Immature natural killer cell (primary cell): ENCODE results near the gene HOXD13. TPM values are rescaled to one million over a fixed set of nuclear protein-coding genes. Genes with fewer than 3 reads are reported as not detected.

ENCODE experiments used
- DNase-seq, 3 donors: peaks; one replicate each; pipeline ENCODE4 v3.0.0; 2022; ENCODE audit warnings: mixed read lengths in 1 of 3
- H3K27ac Mint-ChIP-seq, 6 donors: one replicate each; pipeline ENCODE4 v1.8.0; 2020; ENCODE audit warnings: mixed read lengths in 6 of 6, mild to moderate bottlenecking in 5 of 6, inconsistent platforms in 4 of 6, moderate library complexity in 3 of 6
- H3K27me3 Mint-ChIP-seq, 3 donors: one replicate each; pipeline ENCODE4 v1.8.0; 2020 to 2021; ENCODE audit warnings: low read depth in 3 of 3, mild to moderate bottlenecking in 3 of 3, mixed read lengths in 3 of 3, moderate library complexity in 3 of 3, inconsistent platforms in 1 of 3
- H3K36me3 Mint-ChIP-seq, 3 donors: one replicate each; pipeline ENCODE4 v1.8.0; 2020; ENCODE audit warnings: mixed read lengths in 3 of 3, inconsistent platforms in 2 of 3, mild to moderate bottlenecking in 2 of 3
- H3K4me1 Mint-ChIP-seq, 2 donors: one replicate each; pipeline ENCODE4 v1.8.0; 2020; ENCODE audit warnings: inconsistent platforms in 2 of 2, mild to moderate bottlenecking in 2 of 2, mixed read lengths in 2 of 2, moderate library complexity in 1 of 2
- H3K4me3 Mint-ChIP-seq, 5 donors: one replicate each; pipeline ENCODE4 v1.8.0; 2020; ENCODE audit warnings: mild to moderate bottlenecking in 5 of 5, mixed read lengths in 5 of 5, inconsistent platforms in 3 of 5, moderate library complexity in 3 of 5
- H3K9me3 Mint-ChIP-seq, 6 donors: one replicate each; pipeline ENCODE4 v1.8.0; 2020; ENCODE audit warnings: mild to moderate bottlenecking in 6 of 6, mixed read lengths in 6 of 6, inconsistent platforms in 4 of 6, moderate library complexity in 3 of 6
- polyA plus RNA-seq, 3 donors: library from polyadenylated mRNA; unstranded; fragments of 300-500 nt; fragmentation: Illumina TruSeq; gene quantifications; one replicate each; pipeline ENCODE4 v1.2.3, GENCODE V29; 2021

The HOXD13 gene
- not detected for polyA plus RNA-seq

GRCh38 chr2:176092270-176093144 lies at the start of gene HOXD13:
Gene HOXD13, plus strand, starts transcription at chr2:176092721. Its CDS starts 170 bp downstream, at chr2:176092891.
- H3K9me3 Mint-ChIP-seq: peaks cover under 1 to 27% (median 4%) of the 10 kb centered on the region in 6 donors
- peaks cover 0 to 9% (median 0%) of the 10 kb centered on the region in 3 donors for H3K36me3 Mint-ChIP-seq
- H3K27me3 Mint-ChIP-seq: peaks cover 58 to 83% (median 81%) of the 10 kb centered on the region in 3 donors
- H3K4me3 Mint-ChIP-seq: peak within 1 kb of the TSS in 4 of 5 donors; percentile 24 to 65 (median 52)
- peaks cover 35 to 36% of the 10 kb centered on the region in 2 donors for H3K4me1 Mint-ChIP-seq
- peak within 1 kb of the TSS in 2 of 6 donors; percentile 11 to 50 for H3K27ac Mint-ChIP-seq
- DNase-seq: no peak

GRCh38 chr2:176056406-176056805 lies 36.1 kb upstream of the HOXD13 start:
- no peak for DNase-seq
- no peak overlapping the region for H3K4me3 Mint-ChIP-seq
- H3K27ac Mint-ChIP-seq: no peak overlapping the region
- H3K4me1 Mint-ChIP-seq: no peaks in the 10 kb centered on the region
- peaks cover 5 to 15% (median 6%) of the 10 kb centered on the region in 3 donors for H3K27me3 Mint-ChIP-seq
- peaks cover 0 to 4% (median 0%) of the 10 kb centered on the region in 6 donors for H3K9me3 Mint-ChIP-seq
- no peaks in the 10 kb centered on the region for H3K36me3 Mint-ChIP-seq

- no peak for DNase-seq
- peaks cover 0 to 2% (median 0%) of the 10 kb centered on the region in 6 donors for H3K9me3 Mint-ChIP-seq
- no peak overlapping the region for H3K4me3 Mint-ChIP-seq
- no peaks in the 10 kb centered on the region for H3K4me1 Mint-ChIP-seq
- peaks cover 10 to 16% (median 13%) of the 10 kb centered on the region in 3 donors for H3K27me3 Mint-ChIP-seq
- no peak overlapping the region for H3K27ac Mint-ChIP-seq
- no peaks in the 10 kb centered on the region for H3K36me3 Mint-ChIP-seq
These were observed 28.6 kb upstream of the HOXD13 start for GRCh38 chr2:176063958-176064357.

- DNase-seq: no peak
- H3K4me1 Mint-ChIP-seq: no peaks in the 10 kb centered on the region
- no peaks in the 10 kb centered on the region for H3K36me3 Mint-ChIP-seq
- peak overlapping the region in 1 of 5 donors; percentile 53 for H3K4me3 Mint-ChIP-seq
- peaks cover 16 to 26% (median 23%) of the 10 kb centered on the region in 3 donors for H3K27me3 Mint-ChIP-seq
- peaks cover 0 to 2% (median 0%) of the 10 kb centered on the region in 6 donors for H3K9me3 Mint-ChIP-seq
- no peak overlapping the region for H3K27ac Mint-ChIP-seq
These were observed 25.6 kb upstream of the HOXD13 start for GRCh38 chr2:176066645-176067588.

- H3K9me3 Mint-ChIP-seq: peaks cover 0 to 7% (median under 1%) of the 10 kb centered on the region in 6 donors
- DNase-seq: no peak
- H3K4me1 Mint-ChIP-seq: no peaks in the 10 kb centered on the region
- H3K36me3 Mint-ChIP-seq: peaks cover 0 to 3% (median 0%) of the 10 kb centered on the region in 3 donors
- peak overlapping the region in 1 of 5 donors; percentile 53 for H3K4me3 Mint-ChIP-seq
- no peak overlapping the region for H3K27ac Mint-ChIP-seq
- peaks cover 24 to 27% (median 26%) of the 10 kb centered on the region in 3 donors for H3K27me3 Mint-ChIP-seq
These were observed 24.7 kb upstream of the HOXD13 start for GRCh38 chr2:176067589-176068418.

GRCh38 chr2:176068419-176068832 lies 24.1 kb upstream of the HOXD13 start:
- peaks cover 0 to 3% (median 0%) of the 10 kb centered on the region in 3 donors for H3K36me3 Mint-ChIP-seq
- no peak overlapping the region for H3K27ac Mint-ChIP-seq
- peaks cover 28 to 33% (median 29%) of the 10 kb centered on the region in 3 donors for H3K27me3 Mint-ChIP-seq
- H3K4me3 Mint-ChIP-seq: no peak overlapping the region
- H3K4me1 Mint-ChIP-seq: no peaks in the 10 kb centered on the region
- H3K9me3 Mint-ChIP-seq: peaks cover 0 to 13% (median under 1%) of the 10 kb centered on the region in 6 donors
- no peak for DNase-seq

GRCh38 chr2:176071330-176072291 lies 20.9 kb upstream of the HOXD13 start:
- peaks cover 0 to 3% (median 0%) of the 10 kb centered on the region in 3 donors for H3K36me3 Mint-ChIP-seq
- H3K4me3 Mint-ChIP-seq: no peak overlapping the region
- no peaks in the 10 kb centered on the region for H3K4me1 Mint-ChIP-seq
- no peak overlapping the region for H3K27ac Mint-ChIP-seq
- no peak for DNase-seq
- H3K9me3 Mint-ChIP-seq: peaks cover 0 to 34% (median 6%) of the 10 kb centered on the region in 6 donors
- H3K27me3 Mint-ChIP-seq: peaks cover 42 to 48% (median 47%) of the 10 kb centered on the region in 3 donors

GRCh38 chr2:176072292-176072669 lies 20.2 kb upstream of the HOXD13 start:
- Mint-ChIP-seq H3K4me3 (no peak overlapping the region), H3K27me3 (peaks cover 46 to 52% (median 47%) of the 10 kb centered on the region in 3 donors), H3K4me1 (no peaks in the 10 kb centered on the region), H3K9me3 (peaks cover 0 to 37% (median 7%) of the 10 kb centered on the region in 6 donors), H3K36me3 (peaks cover 0 to 3% (median 0%) of the 10 kb centered on the region in 3 donors), H3K27ac (no peak overlapping the region)
- no peak for DNase-seq

- H3K4me1 Mint-ChIP-seq: no peaks in the 10 kb centered on the region
- peaks cover 0 to 3% (median 0%) of the 10 kb centered on the region in 3 donors for H3K36me3 Mint-ChIP-seq
- DNase-seq: no peak
- H3K9me3 Mint-ChIP-seq: peaks cover 0 to 40% (median 7%) of the 10 kb centered on the region in 6 donors
- H3K4me3 Mint-ChIP-seq: no peak overlapping the region
- H3K27me3 Mint-ChIP-seq: peaks cover 47 to 57% (median 51%) of the 10 kb centered on the region in 3 donors
- no peak overlapping the region for H3K27ac Mint-ChIP-seq
These were observed 19.3 kb upstream of the HOXD13 start for GRCh38 chr2:176072951-176073904.

- Mint-ChIP-seq H3K36me3 (peaks cover 0 to 6% (median 3%) of the 10 kb centered on the region in 3 donors), H3K27ac (no peak overlapping the region), H3K4me1 (peaks cover 6 to 14% of the 10 kb centered on the region in 2 donors), H3K27me3 (peaks cover 61 to 64% (median 61%) of the 10 kb centered on the region in 3 donors), H3K9me3 (peaks cover 0 to 54% (median 19%) of the 10 kb centered on the region in 6 donors), H3K4me3 (no peak overlapping the region)
- no peak for DNase-seq
These were observed 17.5 kb upstream of the HOXD13 start for GRCh38 chr2:176074919-176075425.

GRCh38 chr2:176075481-176075880 lies 17.0 kb upstream of the HOXD13 start:
- peaks cover 58 to 63% (median 59%) of the 10 kb centered on the region in 3 donors for H3K27me3 Mint-ChIP-seq
- peaks cover 0 to 6% (median 3%) of the 10 kb centered on the region in 3 donors for H3K36me3 Mint-ChIP-seq
- no peak overlapping the region for H3K27ac Mint-ChIP-seq
- peak overlapping the region in 1 of 5 donors; percentile 13 for H3K4me3 Mint-ChIP-seq
- peaks cover 0 to 54% (median 19%) of the 10 kb centered on the region in 6 donors for H3K9me3 Mint-ChIP-seq
- peaks cover 6 to 14% of the 10 kb centered on the region in 2 donors for H3K4me1 Mint-ChIP-seq
- DNase-seq: no peak
